Measurements from ENCODE around the gene MRPL1. TPM values are rescaled to one million over a fixed set of nuclear protein-coding genes. Genes with fewer than 3 reads are reported as not detected.

Gene MRPL1
- total RNA-seq, 1 experiment from 2014 or later = 42.0 TPM

DNA sequence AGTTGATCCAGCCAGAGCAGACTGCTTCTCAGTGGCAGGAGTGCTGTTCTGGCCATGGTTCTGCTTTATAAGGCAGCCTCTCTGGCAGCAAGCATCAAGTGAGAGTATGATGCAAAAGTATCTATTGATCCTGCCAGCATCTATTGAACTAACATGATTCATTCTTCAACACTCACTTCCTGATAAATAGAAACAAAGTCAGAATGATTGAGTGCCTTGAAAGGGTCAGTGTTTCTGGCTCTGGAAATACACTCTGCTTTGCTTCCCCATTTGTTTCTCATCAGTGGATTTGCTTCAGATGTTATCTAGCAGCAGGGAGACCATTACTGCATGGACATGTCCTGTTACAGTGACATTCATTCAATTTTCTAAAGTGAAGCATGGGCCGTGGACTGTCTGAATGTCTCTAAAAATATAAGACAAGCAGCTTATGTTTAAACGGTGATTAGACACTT lies 128.3 kb downstream of the MRPL1 start:
- H3K4me3 ChIP-seq (ENCODE audit: low read depth, low read length) = no peak overlapping the region
- Mint-ChIP-seq H3K36me3 (ENCODE audit: insufficient read depth, unreplicated experiment) (peaks cover 6% of the 10 kb centered on the region), H3K27me3 (ENCODE audit: insufficient read depth, unreplicated experiment) (no peaks in the 10 kb centered on the region), H3K9me3 (ENCODE audit: unreplicated experiment) (peaks cover 13% of the 10 kb centered on the region), H3K27ac (ENCODE audit: unreplicated experiment) (no peak overlapping the region), H3K4me3 (ENCODE audit: unreplicated experiment) (no peak overlapping the region), H3K4me1 (ENCODE audit: low read depth, unreplicated experiment) (peaks cover 14% of the 10 kb centered on the region)
- no peaks in the 10 kb centered on the region for H3K36me3 ChIP-seq (ENCODE audit: control insufficient read depth, insufficient read depth, low read length)
- BruUV-seq (replicated peaks) = no TSS peak
- intact Hi-C loops (cut with micrococcal nuclease; ENCODE audit: unreplicated experiment) = no loop called here
- CTCF ChIA-PET = no interaction called here
- TF ChIP-seq, protein P1, sequence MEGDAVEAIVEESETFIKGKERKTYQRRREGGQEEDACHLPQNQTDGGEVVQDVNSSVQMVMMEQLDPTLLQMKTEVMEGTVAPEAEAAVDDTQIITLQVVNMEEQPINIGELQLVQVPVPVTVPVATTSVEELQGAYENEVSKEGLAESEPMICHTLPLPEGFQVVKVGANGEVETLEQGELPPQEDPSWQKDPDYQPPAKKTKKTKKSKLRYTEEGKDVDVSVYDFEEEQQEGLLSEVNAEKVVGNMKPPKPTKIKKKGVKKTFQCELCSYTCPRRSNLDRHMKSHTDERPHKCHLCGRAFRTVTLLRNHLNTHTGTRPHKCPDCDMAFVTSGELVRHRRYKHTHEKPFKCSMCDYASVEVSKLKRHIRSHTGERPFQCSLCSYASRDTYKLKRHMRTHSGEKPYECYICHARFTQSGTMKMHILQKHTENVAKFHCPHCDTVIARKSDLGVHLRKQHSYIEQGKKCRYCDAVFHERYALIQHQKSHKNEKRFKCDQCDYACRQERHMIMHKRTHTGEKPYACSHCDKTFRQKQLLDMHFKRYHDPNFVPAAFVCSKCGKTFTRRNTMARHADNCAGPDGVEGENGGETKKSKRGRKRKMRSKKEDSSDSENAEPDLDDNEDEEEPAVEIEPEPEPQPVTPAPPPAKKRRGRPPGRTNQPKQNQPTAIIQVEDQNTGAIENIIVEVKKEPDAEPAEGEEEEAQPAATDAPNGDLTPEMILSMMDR (IDR thresholded peaks at IDR 0.05; ENCODE audit: insufficient read depth in 1 of 2, low read depth in 1 of 2, low read length in 1 of 2, severe bottlenecking in 1 of 2, unreplicated experiment in 1 of 2) = no peak
- no peaks in the 10 kb centered on the region for H3K27me3 ChIP-seq (replicated peaks; ENCODE audit: control insufficient read depth, insufficient read depth, low read length)
- no peak for DNase-seq
- no peaks in the 10 kb centered on the region for H3K9me3 ChIP-seq
- H3K4me1 ChIP-seq = peaks cover 5% of the 10 kb centered on the region
- POLR2A ChIA-PET = no interaction called here

DNA sequence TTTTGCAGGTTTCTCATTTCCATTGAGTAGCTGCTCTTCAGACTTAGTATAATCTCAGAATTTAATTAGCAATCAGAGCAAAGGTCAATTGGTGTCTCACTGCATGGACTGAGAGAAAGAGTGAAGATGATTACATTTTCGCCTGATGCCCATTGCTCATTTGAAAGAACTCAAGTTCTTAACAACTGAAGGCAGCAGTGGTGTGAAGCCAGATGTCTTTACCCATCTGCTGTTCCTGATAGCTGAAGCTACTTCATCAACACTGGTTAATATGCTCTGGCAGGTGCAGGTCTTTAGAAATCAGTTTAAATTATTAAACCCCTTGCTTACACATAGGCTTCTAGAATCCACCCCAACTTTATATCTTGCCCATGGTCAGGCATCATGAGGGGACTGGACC lies 130.0 kb downstream of the MRPL1 start:
- no peaks in the 10 kb centered on the region for H3K9me3 ChIP-seq
- Mint-ChIP-seq H3K4me1 (ENCODE audit: low read depth, unreplicated experiment) (peaks cover 14% of the 10 kb centered on the region), H3K27me3 (ENCODE audit: insufficient read depth, unreplicated experiment) (no peaks in the 10 kb centered on the region), H3K27ac (ENCODE audit: unreplicated experiment) (no peak overlapping the region), H3K36me3 (ENCODE audit: insufficient read depth, unreplicated experiment) (no peaks in the 10 kb centered on the region), H3K9me3 (ENCODE audit: unreplicated experiment) (peaks cover 10% of the 10 kb centered on the region), H3K4me3 (ENCODE audit: unreplicated experiment) (no peak overlapping the region)
- ChIA-PET CTCF (no interaction called here), POLR2A (no interaction called here)
- TF ChIP-seq, protein P1 (IDR thresholded peaks at IDR 0.05; ENCODE audit: insufficient read depth in 1 of 2, low read depth in 1 of 2, low read length in 1 of 2, severe bottlenecking in 1 of 2, unreplicated experiment in 1 of 2) = no peak
- H3K4me3 ChIP-seq (ENCODE audit: low read depth, low read length) = no peak overlapping the region
- H3K27me3 ChIP-seq (replicated peaks; ENCODE audit: control insufficient read depth, insufficient read depth, low read length) = no peaks in the 10 kb centered on the region
- H3K4me1 ChIP-seq = peaks cover 5% of the 10 kb centered on the region
- BruUV-seq (replicated peaks) = no TSS peak
- intact Hi-C loops (cut with micrococcal nuclease; ENCODE audit: unreplicated experiment) = no loop called here
- no peak for DNase-seq
- no peaks in the 10 kb centered on the region for H3K36me3 ChIP-seq (ENCODE audit: control insufficient read depth, insufficient read depth, low read length)

DNA sequence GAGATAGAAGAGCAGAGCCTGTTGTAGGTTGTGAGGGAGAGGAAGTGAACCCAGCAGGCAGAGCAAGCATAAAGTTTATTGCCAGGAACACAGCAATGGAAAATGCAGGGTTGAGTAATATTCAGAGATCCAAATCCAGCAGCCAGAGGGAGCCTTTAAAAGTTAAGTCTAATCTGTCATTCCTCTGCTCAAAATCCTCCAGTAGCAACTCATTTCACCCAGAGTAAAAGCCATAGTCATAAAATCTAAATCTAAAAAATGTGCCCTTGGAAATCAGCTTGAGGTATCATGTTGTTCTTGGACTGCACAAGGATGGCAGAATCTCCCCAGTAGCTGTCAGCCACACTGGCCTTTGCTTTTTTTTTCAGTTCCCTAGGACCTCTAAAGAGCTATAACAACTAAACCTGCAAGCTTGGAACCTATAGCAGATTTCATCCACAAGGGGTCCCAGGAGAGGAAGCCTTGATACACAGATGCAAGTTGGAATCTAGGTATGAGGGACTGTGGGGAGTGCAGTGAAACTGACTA lies 131.6 kb downstream of the MRPL1 start:
- Histone ChIP-seq H3K4me1 (peaks cover 5% of the 10 kb centered on the region), H3K36me3 (ENCODE audit: control insufficient read depth, insufficient read depth, low read length) (no peaks in the 10 kb centered on the region), H3K27me3 (replicated peaks; ENCODE audit: control insufficient read depth, insufficient read depth, low read length) (no peaks in the 10 kb centered on the region), H3K4me3 (ENCODE audit: low read depth, low read length) (no peak overlapping the region), H3K9me3 (no peaks in the 10 kb centered on the region)
- H3K4me3 Mint-ChIP-seq (ENCODE audit: unreplicated experiment) = no peak overlapping the region
- H3K9me3 Mint-ChIP-seq (ENCODE audit: unreplicated experiment) = no peaks in the 10 kb centered on the region
- TF ChIP-seq, protein P1 (IDR thresholded peaks at IDR 0.05; ENCODE audit: insufficient read depth in 1 of 2, low read depth in 1 of 2, low read length in 1 of 2, severe bottlenecking in 1 of 2, unreplicated experiment in 1 of 2) = peak; percentile 71
- intact Hi-C loops (cut with micrococcal nuclease; ENCODE audit: unreplicated experiment) = loop anchor here (1.0 to 2.0 kb wide), 3 partner anchors 27 to 523 kb away; no protein-coding TSS in a partner anchor
- BruUV-seq (replicated peaks) = no TSS peak
- CTCF ChIA-PET = interaction anchor here (0.7 to 1.6 kb wide), 9 partner anchors 9 to 929 kb away, joined by 3 to 18 read pairs (median 4); partner anchors contain the start of gene FRAS1
- no peaks in the 10 kb centered on the region for H3K27me3 Mint-ChIP-seq (ENCODE audit: insufficient read depth, unreplicated experiment)
- DNase-seq = peak; percentile 70 to 77
- POLR2A ChIA-PET = no interaction called here
- no peak overlapping the region for H3K27ac Mint-ChIP-seq (ENCODE audit: unreplicated experiment)
- no peaks in the 10 kb centered on the region for H3K36me3 Mint-ChIP-seq (ENCODE audit: insufficient read depth, unreplicated experiment)
- peaks cover 14% of the 10 kb centered on the region for H3K4me1 Mint-ChIP-seq (ENCODE audit: low read depth, unreplicated experiment)
